ENCODE measurements around the gene THRSP.
"Not testable (repeated sequence)": the region's sequence is repeated elsewhere in the genome, so short reads cannot be mapped to it uniquely, and the experiment has no call there.

THRSP gene

DNA sequence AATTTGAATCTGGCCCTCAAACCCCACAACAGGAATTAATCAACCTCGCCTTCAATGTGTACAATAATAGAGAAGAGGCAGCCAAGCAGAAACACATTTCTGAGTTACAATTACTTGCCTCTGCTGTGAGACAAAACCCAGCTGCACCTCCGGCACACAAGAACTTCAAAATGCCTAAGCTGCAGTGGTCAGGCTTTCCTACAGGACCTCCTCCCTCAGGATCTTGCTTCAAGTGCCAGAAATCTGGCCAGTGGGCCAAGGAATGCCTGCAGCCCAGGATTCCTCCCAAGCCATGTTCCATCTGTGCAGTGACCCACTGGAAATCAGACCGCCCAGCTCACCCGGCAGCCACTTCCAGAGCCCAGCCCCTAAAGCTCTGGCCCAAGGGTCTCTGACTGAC is 19.4 kb downstream of the THRSP start:
- Mint-ChIP-seq H3K27me3 (ENCODE audit: low read depth) (no peaks in the 10 kb centered on the region), H3K9me3 (no peaks in the 10 kb centered on the region), H3K36me3 (ENCODE audit: low read depth) (peaks cover 5% of the 10 kb centered on the region), H3K27ac (peak overlapping the region; percentile 39 to 60 (median 46)), H3K4me3 (peak overlapping the region in 2 of 3 experiments; percentile 45 to 59), H3K4me1 (peaks cover 6% of the 10 kb centered on the region)
- TF ChIP-seq, protein P1, sequence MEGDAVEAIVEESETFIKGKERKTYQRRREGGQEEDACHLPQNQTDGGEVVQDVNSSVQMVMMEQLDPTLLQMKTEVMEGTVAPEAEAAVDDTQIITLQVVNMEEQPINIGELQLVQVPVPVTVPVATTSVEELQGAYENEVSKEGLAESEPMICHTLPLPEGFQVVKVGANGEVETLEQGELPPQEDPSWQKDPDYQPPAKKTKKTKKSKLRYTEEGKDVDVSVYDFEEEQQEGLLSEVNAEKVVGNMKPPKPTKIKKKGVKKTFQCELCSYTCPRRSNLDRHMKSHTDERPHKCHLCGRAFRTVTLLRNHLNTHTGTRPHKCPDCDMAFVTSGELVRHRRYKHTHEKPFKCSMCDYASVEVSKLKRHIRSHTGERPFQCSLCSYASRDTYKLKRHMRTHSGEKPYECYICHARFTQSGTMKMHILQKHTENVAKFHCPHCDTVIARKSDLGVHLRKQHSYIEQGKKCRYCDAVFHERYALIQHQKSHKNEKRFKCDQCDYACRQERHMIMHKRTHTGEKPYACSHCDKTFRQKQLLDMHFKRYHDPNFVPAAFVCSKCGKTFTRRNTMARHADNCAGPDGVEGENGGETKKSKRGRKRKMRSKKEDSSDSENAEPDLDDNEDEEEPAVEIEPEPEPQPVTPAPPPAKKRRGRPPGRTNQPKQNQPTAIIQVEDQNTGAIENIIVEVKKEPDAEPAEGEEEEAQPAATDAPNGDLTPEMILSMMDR (IDR thresholded peaks at IDR 0.05; ENCODE audit: unreplicated experiment in 3 of 3) = no peak

DNA sequence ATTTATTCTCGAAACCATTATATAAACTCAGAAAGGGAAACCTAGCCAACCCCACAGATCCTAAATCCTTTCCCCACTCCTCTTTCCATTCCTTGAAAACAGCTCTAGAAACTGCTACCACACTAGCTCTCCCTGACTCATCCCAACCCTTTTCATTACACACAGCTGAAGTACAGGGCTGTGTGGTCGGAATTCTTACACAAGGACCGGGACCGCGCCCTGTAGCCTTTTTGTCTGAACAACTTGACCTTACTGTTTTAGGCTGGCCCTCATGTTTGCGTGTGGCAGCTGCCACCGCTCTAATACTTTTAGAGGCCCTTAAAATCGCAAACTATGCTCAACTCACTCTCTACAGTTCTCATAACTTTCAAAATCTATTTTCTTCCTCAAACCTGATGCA is 20.8 kb downstream of the THRSP start:
- H3K4me1 Mint-ChIP-seq; H3K36me3 Mint-ChIP-seq (ENCODE audit: low read depth); H3K27ac Mint-ChIP-seq; H3K27me3 Mint-ChIP-seq (ENCODE audit: low read depth); H3K9me3 Mint-ChIP-seq; H3K4me3 Mint-ChIP-seq: not testable (repeated sequence)

- Mint-ChIP-seq H3K9me3 (no peaks in the 10 kb centered on the region), H3K4me1 (no peaks in the 10 kb centered on the region), H3K27me3 (ENCODE audit: low read depth) (no peaks in the 10 kb centered on the region), H3K36me3 (ENCODE audit: low read depth) (no peaks in the 10 kb centered on the region), H3K4me3 (no peak overlapping the region), H3K27ac (no peak overlapping the region)
- TF ChIP-seq, protein P1 (IDR thresholded peaks at IDR 0.05; ENCODE audit: unreplicated experiment in 3 of 3) = no peak
Observed at GRCh38 chr11:78085972-78086371, 22.3 kb downstream of the THRSP start.

GRCh38 chr11:78086521-78087074 is 22.9 kb downstream of the THRSP start:
- H3K9me3 Mint-ChIP-seq; H3K36me3 Mint-ChIP-seq (ENCODE audit: low read depth); H3K4me1 Mint-ChIP-seq; H3K27me3 Mint-ChIP-seq (ENCODE audit: low read depth); H3K27ac Mint-ChIP-seq; H3K4me3 Mint-ChIP-seq: not testable (repeated sequence)

DNA sequence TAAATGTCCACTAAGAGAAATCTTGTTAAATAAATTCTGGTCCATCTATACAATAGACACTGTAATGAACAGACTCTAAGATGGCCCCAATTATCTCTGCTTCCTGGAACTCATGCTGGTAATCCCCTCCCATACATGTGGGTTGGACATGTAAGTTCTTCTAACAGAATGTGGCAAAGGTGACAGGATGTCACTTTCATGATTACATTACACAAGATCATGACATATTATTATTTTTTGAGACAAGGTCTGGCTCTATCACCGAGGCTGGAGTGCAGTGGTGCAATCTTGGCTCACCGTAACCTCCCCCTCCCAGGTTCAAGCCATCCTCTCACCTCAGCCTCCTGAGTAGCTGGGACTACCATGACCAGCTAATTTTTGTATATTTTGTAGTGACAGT is 30.6 kb downstream of the THRSP start:
- Mint-ChIP-seq H3K27ac (no peak overlapping the region), H3K27me3 (ENCODE audit: low read depth) (no peaks in the 10 kb centered on the region), H3K9me3 (no peaks in the 10 kb centered on the region), H3K4me3 (no peak overlapping the region), H3K4me1 (no peaks in the 10 kb centered on the region), H3K36me3 (ENCODE audit: low read depth) (peaks cover 26% of the 10 kb centered on the region)
- TF ChIP-seq, protein P1 (IDR thresholded peaks at IDR 0.05; ENCODE audit: unreplicated experiment in 3 of 3) = no peak

- Mint-ChIP-seq H3K9me3 (no peaks in the 10 kb centered on the region), H3K27me3 (ENCODE audit: low read depth) (no peaks in the 10 kb centered on the region)
- TF ChIP-seq, protein P1 (IDR thresholded peaks at IDR 0.05; ENCODE audit: unreplicated experiment in 3 of 3) = no peak
Observed at GRCh38 chr11:78097666-78098385, 34.2 kb downstream of the THRSP start.

GRCh38 chr11:78099666-78100065 is 36.0 kb downstream of the THRSP start:
- peaks cover 5% of the 10 kb centered on the region for H3K4me1 Mint-ChIP-seq
- H3K36me3 Mint-ChIP-seq (ENCODE audit: low read depth) = peaks cover 27% of the 10 kb centered on the region
- no peak overlapping the region for H3K4me3 Mint-ChIP-seq
- no peak overlapping the region for H3K27ac Mint-ChIP-seq
- H3K9me3 Mint-ChIP-seq = no peaks in the 10 kb centered on the region
- no peaks in the 10 kb centered on the region for H3K27me3 Mint-ChIP-seq (ENCODE audit: low read depth)
- TF ChIP-seq, protein P1 (IDR thresholded peaks at IDR 0.05; ENCODE audit: unreplicated experiment in 3 of 3) = no peak

More at GRCh38 chr11:78097666-78098385, 34.2 kb downstream of the THRSP start:
- H3K27ac Mint-ChIP-seq = no peak overlapping the region
- no peaks in the 10 kb centered on the region for H3K4me1 Mint-ChIP-seq
- no peak overlapping the region for H3K4me3 Mint-ChIP-seq
- peaks cover 29% of the 10 kb centered on the region for H3K36me3 Mint-ChIP-seq (ENCODE audit: low read depth)

Measured in nephron (organoid).